ENCODE measurements around the gene C19orf85. TPM values are rescaled to one million over a fixed set of nuclear protein-coding genes. Genes with fewer than 3 reads are reported as not detected.

Gene C19orf85
- total and polyA plus RNA-seq, 10 of the 15 experiments (the other 5 are each of a cell fraction or from before 2014, with no cell fraction given) = not detected

DNA sequence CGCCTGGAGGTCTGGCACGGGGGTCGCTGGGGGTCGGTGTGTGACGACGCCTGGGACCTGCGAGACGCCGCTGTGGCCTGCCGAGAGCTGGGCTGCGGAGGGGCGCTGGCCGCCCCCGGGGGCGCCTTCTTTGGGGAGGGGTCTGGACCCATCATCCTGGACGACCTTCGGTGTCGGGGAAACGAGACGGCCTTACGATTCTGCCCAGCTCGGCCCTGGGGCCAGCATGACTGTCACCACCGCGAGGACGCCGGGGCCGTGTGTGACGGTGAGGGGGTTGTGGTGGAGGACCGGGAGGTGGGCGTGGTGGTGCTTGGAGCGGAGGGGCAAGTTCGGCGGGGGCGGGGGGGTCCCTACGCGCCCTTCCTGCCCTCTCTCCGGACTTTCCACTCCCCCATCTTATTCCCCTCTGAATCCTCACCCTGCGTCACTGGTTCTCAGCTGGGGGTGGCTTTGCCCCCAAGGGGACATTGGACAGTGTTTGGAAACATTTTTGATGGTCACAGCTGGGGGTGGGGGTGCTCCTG, 29.2 kb upstream of the C19orf85 start:
- Histone ChIP-seq H3K4me2 (ENCODE audit: control insufficient read depth, insufficient read depth) (no peak overlapping the region), H3K36me3 (ENCODE audit: control insufficient read depth in 2 of 2, insufficient read depth in 2 of 2, low read length in 1 of 2) (no peaks in the 10 kb centered on the region), H3K9ac (ENCODE audit: control insufficient read depth, insufficient read depth, low read length) (no peak overlapping the region), H3K4me1 (ENCODE audit: control insufficient read depth, insufficient read depth, low read length) (no peaks in the 10 kb centered on the region), H3K27me3 (replicated peaks in 1 of 2; ENCODE audit: control insufficient read depth in 2 of 2, insufficient read depth in 2 of 2, low read length in 1 of 2) (no peaks in the 10 kb centered on the region; a peak in 1 of 4 replicates), H3K27ac (ENCODE audit: control insufficient read depth, insufficient read depth) (no peak overlapping the region), H2AFZ (ENCODE audit: control insufficient read depth, low read depth, low read length) (no peak overlapping the region), H4K20me1 (ENCODE audit: control insufficient read depth, insufficient read depth) (no peaks in the 10 kb centered on the region), H3K79me2 (ENCODE audit: control insufficient read depth, insufficient read depth, low read length) (no peaks in the 10 kb centered on the region), H3K9me3 (replicated peaks; ENCODE audit: control insufficient read depth, insufficient read depth, low read length) (no peaks in the 10 kb centered on the region), H3K4me3 (no peak overlapping the region)
- DNase-seq (ENCODE audit: low read depth, low spot score) (no peak), FAIRE-seq (no peak), ATAC-seq (no peak)
- no TSS peak for BruUV-seq (replicated peaks)
- in situ Hi-C loops (cut with MboI) = no loop called here
- ChIA-PET CTCF (interaction anchor here (1.0 to 3.1 kb wide), 2 partner anchors 10 to 113 kb away, joined by 3 to 12 read pairs; no protein-coding TSS in a partner anchor), SMC1A (ENCODE audit: uncharacterized antibody, unreplicated experiment) (no interaction called here), POLR2A (no interaction called here), RAD21 (ENCODE audit: unreplicated experiment) (interaction anchor here (0.7 kb wide), 1 partner anchor 10 kb away, joined by 4 read pairs; no protein-coding TSS in a partner anchor)
- intact Hi-C loops (cut with micrococcal nuclease; ENCODE audit: unreplicated experiment) = no loop called here
- 50% methylated on average over 35 of the region's 38 CpGs for WGBS (ENCODE audit: insufficient coverage, insufficient replicate concordance, low lambda C conversion rate, missing lambda C conversion rate)
- no peak for TF ChIP-seq POLR2A (IDR thresholded peaks at IDR 0.05; ENCODE audit: low read depth, low read length)
- no peak for TF ChIP-seq NFYA (IDR thresholded peaks at IDR 0.05; ENCODE audit: borderline replicate concordance, low read depth, low read length)
- no peak for TF ChIP-seq MEF2B (IDR thresholded peaks at IDR 0.05; ENCODE audit: partially characterized antibody, poor library complexity, severe bottlenecking)
- TF ChIP-seq, protein P1, sequence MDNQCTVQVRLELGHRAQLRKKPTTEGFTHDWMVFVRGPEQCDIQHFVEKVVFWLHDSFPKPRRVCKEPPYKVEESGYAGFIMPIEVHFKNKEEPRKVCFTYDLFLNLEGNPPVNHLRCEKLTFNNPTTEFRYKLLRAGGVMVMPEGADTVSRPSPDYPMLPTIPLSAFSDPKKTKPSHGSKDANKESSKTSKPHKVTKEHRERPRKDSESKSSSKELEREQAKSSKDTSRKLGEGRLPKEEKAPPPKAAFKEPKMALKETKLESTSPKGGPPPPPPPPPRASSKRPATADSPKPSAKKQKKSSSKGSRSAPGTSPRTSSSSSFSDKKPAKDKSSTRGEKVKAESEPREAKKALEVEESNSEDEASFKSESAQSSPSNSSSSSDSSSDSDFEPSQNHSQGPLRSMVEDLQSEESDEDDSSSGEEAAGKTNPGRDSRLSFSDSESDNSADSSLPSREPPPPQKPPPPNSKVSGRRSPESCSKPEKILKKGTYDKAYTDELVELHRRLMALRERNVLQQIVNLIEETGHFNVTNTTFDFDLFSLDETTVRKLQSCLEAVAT (IDR thresholded peaks at IDR 0.05) = no peak
- TF ChIP-seq SIN3A (IDR thresholded peaks at IDR 0.05; ENCODE audit: low read depth, low read length) = no peak
- TF ChIP-seq ATF2 (IDR thresholded peaks at IDR 0.05; ENCODE audit: low read length) = no peak
- TF ChIP-seq PBX3 (IDR thresholded peaks at IDR 0.05; ENCODE audit: insufficient replicate concordance, low read depth, low read length) = no peak
- no peak for TF ChIP-seq SP1 (IDR thresholded peaks at IDR 0.05; ENCODE audit: low read depth, low read length)
- TF ChIP-seq HCFC1 (IDR thresholded peaks at IDR 0.05; ENCODE audit: low read length) = no peak
- no peak for TF ChIP-seq ZNF384 (IDR thresholded peaks at IDR 0.05; ENCODE audit: borderline replicate concordance, low read depth, low read length)
- no peak for TF ChIP-seq BACH1 (IDR thresholded peaks at IDR 0.05; ENCODE audit: borderline replicate concordance)
- TF ChIP-seq IRF4 (IDR thresholded peaks at IDR 0.05; ENCODE audit: low read depth, low read length) = no peak
- TF ChIP-seq JUND (IDR thresholded peaks at IDR 0.05; ENCODE audit: low read depth, low read length) = no peak
- TF ChIP-seq ATF3 (IDR thresholded peaks at IDR 0.05; ENCODE audit: borderline replicate concordance, extremely low read depth, low read depth, low read length) = no peak
- TF ChIP-seq, protein P2, sequence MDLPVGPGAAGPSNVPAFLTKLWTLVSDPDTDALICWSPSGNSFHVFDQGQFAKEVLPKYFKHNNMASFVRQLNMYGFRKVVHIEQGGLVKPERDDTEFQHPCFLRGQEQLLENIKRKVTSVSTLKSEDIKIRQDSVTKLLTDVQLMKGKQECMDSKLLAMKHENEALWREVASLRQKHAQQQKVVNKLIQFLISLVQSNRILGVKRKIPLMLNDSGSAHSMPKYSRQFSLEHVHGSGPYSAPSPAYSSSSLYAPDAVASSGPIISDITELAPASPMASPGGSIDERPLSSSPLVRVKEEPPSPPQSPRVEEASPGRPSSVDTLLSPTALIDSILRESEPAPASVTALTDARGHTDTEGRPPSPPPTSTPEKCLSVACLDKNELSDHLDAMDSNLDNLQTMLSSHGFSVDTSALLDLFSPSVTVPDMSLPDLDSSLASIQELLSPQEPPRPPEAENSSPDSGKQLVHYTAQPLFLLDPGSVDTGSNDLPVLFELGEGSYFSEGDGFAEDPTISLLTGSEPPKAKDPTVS (IDR thresholded peaks at IDR 0.05; ENCODE audit: low read depth, low read length) = no peak
- TF ChIP-seq IKZF1 (conservative IDR thresholded peaks at IDR 0.05) = no peak
- no peak for TF ChIP-seq SMC3 (IDR thresholded peaks at IDR 0.05; ENCODE audit: borderline replicate concordance, low read length)
- no peak for TF ChIP-seq POLR2AphosphoS2 (IDR thresholded peaks at IDR 0.05; ENCODE audit: low read depth, low read length)
- TF ChIP-seq, protein P3, sequence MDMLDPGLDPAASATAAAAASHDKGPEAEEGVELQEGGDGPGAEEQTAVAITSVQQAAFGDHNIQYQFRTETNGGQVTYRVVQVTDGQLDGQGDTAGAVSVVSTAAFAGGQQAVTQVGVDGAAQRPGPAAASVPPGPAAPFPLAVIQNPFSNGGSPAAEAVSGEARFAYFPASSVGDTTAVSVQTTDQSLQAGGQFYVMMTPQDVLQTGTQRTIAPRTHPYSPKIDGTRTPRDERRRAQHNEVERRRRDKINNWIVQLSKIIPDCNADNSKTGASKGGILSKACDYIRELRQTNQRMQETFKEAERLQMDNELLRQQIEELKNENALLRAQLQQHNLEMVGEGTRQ (IDR thresholded peaks at IDR 0.05; ENCODE audit: borderline replicate concordance, low read depth, low read length) = no peak

Data from GM12878 (cell line).